RWPE2 (cell line): Measurements from ENCODE around the gene NLRP13.
"Not testable (repeated sequence)": the region's sequence is repeated elsewhere in the genome, so short reads cannot be mapped to it uniquely, and the experiment has no call there.

Experiments used
- ATAC-seq: fragments of 200-7000 bp; cut with Tn5 transposase; 3 replicates; pipeline ENCODE4 v1.9.1; 2021; ENCODE audit warnings: low read depth
- DNase-seq: peaks from one replicate; pipeline ENCODE4 v3.0.0-alpha.2; 2020; ENCODE audit warnings: low spot score
- H3K27ac ChIP-seq: fragments of 450-650 bp; 2 replicates; pipeline ENCODE4 v1.5.1; 2017; ENCODE audit warnings: mild to moderate bottlenecking; ENCODE audit not compliant: poor library complexity, severe bottlenecking
- H3K27me3 ChIP-seq: fragments of 250-450 bp; sonication (Bioruptor Pico); 2 replicates; pipeline ENCODE4 v1.5.1; 2021; ENCODE audit warnings: mild to moderate bottlenecking, moderate library complexity; ENCODE audit not compliant: insufficient read depth, poor library complexity, severe bottlenecking
- H3K36me3 ChIP-seq: fragments of 250-450 bp; sonication (Bioruptor Pico); 2 replicates; pipeline ENCODE4 v1.5.1; 2020; ENCODE audit warnings: low read depth, mild to moderate bottlenecking, moderate library complexity
- H3K4me1 ChIP-seq: fragments of 250-450 bp; sonication (Bioruptor Pico); 2 replicates; pipeline ENCODE4 v1.5.1; 2021; ENCODE audit warnings: mild to moderate bottlenecking, moderate library complexity; ENCODE audit not compliant: insufficient read depth, poor library complexity, severe bottlenecking
- H3K4me3 ChIP-seq: fragments of 250-450 bp; sonication (Bioruptor Pico); 2 replicates; pipeline ENCODE4 v1.5.1; 2021; ENCODE audit warnings: mild to moderate bottlenecking, moderate library complexity; ENCODE audit not compliant: severe bottlenecking
- H3K9me3 ChIP-seq: fragments of 250-450 bp; sonication (Bioruptor Pico); 2 replicates; pipeline ENCODE4 v1.5.1; 2021; ENCODE audit warnings: mild to moderate bottlenecking, moderate library complexity; ENCODE audit not compliant: severe bottlenecking
- TF ChIP-seq, protein P1 (sequence below): fragments of 450-650 bp; IDR thresholded peaks from one replicate; pipeline ENCODE4 v1.5.1; 2017; ENCODE audit warnings: mild to moderate bottlenecking, moderate library complexity; ENCODE audit not compliant: poor library complexity, severe bottlenecking

Gene NLRP13

DNA sequence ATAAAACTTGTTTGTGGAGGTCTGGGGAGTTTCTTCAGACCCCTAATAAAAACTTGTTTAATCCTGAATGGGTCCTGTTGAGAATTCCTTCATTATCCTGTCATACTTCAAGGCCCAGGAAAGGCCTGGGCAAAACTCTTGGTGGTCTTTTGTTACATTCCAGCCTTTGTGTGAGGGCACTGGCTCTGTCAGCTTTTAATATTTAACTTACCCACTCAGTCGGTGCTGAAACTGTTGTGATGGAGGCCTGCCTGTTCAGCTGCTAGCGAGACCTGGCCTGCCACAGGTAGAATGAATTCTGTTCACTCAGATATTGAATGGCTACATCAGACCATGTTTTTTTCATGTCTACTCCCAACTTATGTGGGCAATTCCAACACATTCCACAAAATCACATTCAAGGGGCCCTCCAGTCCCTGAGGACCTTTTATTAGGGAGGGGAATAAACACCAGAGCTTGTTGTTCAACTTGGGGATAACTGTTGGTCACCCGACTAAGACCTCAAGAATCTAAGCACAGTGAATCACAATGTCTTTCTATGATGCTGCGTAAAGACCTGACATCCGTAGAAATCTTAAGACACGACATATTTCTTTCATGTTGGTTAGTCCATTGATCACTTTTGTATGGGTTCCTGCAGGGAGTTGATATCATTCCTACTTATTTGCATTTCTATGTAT, 28.0 kb upstream of the NLRP13 start:
- H3K4me1 ChIP-seq = no peaks in the 10 kb centered on the region
- no peak for DNase-seq
- no peak overlapping the region for H3K4me3 ChIP-seq
- TF ChIP-seq, protein P1, sequence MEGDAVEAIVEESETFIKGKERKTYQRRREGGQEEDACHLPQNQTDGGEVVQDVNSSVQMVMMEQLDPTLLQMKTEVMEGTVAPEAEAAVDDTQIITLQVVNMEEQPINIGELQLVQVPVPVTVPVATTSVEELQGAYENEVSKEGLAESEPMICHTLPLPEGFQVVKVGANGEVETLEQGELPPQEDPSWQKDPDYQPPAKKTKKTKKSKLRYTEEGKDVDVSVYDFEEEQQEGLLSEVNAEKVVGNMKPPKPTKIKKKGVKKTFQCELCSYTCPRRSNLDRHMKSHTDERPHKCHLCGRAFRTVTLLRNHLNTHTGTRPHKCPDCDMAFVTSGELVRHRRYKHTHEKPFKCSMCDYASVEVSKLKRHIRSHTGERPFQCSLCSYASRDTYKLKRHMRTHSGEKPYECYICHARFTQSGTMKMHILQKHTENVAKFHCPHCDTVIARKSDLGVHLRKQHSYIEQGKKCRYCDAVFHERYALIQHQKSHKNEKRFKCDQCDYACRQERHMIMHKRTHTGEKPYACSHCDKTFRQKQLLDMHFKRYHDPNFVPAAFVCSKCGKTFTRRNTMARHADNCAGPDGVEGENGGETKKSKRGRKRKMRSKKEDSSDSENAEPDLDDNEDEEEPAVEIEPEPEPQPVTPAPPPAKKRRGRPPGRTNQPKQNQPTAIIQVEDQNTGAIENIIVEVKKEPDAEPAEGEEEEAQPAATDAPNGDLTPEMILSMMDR = no peak
- no peaks in the 10 kb centered on the region for H3K9me3 ChIP-seq
- ATAC-seq = no peak
- H3K36me3 ChIP-seq = no peaks in the 10 kb centered on the region
- no peak overlapping the region for H3K27ac ChIP-seq
- no peaks in the 10 kb centered on the region for H3K27me3 ChIP-seq

DNA sequence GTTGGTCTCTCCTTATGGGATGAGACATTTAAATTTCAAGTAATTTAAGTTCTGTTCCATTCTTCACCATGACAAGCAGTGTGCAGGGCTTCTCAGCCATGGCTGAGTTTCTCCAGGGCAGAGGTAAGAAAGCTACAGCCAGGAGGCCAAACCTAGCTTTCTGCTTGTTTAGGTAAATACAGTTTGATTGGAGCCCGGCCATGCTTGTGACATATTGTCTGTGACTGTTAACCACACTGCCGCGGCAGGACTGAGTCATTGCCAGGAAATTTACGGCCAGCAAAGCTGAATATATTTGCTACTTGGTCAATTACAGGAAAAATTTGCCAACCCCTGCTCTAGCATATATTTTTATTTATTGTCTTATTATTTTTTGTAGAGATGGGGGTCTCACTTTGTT, 26.2 kb upstream of the NLRP13 start:
- no peak overlapping the region for H3K4me3 ChIP-seq
- H3K9me3 ChIP-seq = no peaks in the 10 kb centered on the region
- no peak for DNase-seq
- no peak overlapping the region for H3K27ac ChIP-seq
- no peaks in the 10 kb centered on the region for H3K36me3 ChIP-seq
- no peaks in the 10 kb centered on the region for H3K4me1 ChIP-seq
- ATAC-seq = no peak
- no peaks in the 10 kb centered on the region for H3K27me3 ChIP-seq
- TF ChIP-seq, protein P1 = no peak

DNA sequence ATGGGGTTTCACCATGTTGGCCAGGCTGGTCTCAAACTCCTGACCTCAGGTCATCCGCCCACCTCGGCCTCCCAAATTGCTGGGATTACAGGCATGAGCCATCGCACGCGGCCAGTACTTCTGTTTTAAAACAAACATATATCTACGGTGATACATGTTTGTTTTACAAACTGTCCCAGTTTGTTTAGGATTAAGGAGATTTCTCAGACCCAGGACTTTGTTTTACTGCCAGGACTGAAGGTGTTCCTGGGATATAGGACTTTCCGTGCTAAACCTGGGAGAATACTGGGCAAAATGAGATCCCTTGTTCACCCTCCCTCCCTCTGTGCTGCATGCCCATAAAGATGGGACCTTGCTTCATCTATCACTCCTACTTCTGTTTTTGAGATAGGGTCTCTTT, 24.3 kb upstream of the NLRP13 start:
- no peak overlapping the region for H3K4me3 ChIP-seq
- DNase-seq (no peak), ATAC-seq (no peak)
- H3K27ac ChIP-seq = no peak overlapping the region
- TF ChIP-seq, protein P1 = no peak
- no peaks in the 10 kb centered on the region for H3K4me1 ChIP-seq
- no peaks in the 10 kb centered on the region for H3K9me3 ChIP-seq
- H3K36me3 ChIP-seq = no peaks in the 10 kb centered on the region
- no peaks in the 10 kb centered on the region for H3K27me3 ChIP-seq

DNA sequence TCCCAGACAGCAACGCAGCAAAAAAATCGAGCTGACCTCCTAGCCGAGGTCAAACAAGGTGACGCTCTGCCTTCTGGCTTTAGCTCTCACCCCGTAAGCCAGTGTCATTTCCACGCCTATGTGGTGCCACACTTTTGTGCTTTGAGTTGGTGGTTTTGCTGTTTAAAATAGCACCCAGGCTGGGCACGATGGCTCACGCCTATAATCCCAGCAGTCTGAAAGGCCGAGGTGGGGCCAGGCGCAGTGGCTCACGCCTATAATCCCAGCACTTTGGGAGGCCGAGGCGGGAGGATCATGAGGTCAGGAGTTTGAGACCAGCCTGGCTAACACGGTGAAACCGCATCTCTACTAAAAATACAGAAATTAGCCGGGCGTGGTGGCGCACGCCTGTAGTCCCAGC, 18.4 kb upstream of the NLRP13 start:
- H3K4me1 ChIP-seq, H3K27me3 ChIP-seq, H3K4me3 ChIP-seq, DNase-seq, ATAC-seq, H3K36me3 ChIP-seq, H3K27ac ChIP-seq, H3K9me3 ChIP-seq: not testable (repeated sequence)

DNA sequence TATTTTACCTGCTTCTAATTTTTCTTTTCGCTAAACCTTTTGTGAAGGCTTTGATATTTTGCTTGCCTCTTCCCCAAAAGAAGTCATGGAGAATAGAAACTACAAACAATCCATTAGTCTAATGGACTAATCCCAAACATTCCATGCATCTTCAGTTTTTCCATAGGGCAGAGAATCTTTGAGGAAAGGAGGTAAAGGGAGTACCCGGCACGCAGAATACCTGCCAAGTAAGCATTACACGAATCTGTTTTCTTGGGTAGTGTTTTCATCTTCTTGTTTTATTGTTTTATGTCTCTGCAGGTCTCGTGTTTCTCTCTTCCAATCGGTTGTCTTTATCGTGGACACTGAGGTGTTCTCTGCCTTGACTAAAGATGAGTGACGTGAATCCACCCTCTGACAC, 15.4 kb upstream of the NLRP13 start, which contains the start of gene NLRP8:
NLRP8 (plus strand) TSS at position 301 of the 400 bp plus-strand sequence.
- ATAC-seq (no peak), DNase-seq (no peak)
- Histone ChIP-seq H3K27me3 (no peaks in the 10 kb centered on the region), H3K9me3 (no peaks in the 10 kb centered on the region), H3K4me3 (no peak within 1 kb of the TSS), H3K36me3 (no peaks in the 10 kb centered on the region), H3K4me1 (no peaks in the 10 kb centered on the region), H3K27ac (no peak within 1 kb of the TSS)
- TF ChIP-seq, protein P1 = no peak
